Gastroesophageal sphincter (tissue), 3 donors: ENCODE data around the gene PSME2.

Experiments used
- EP300 ChIP-seq: sonication (generic); formaldehyde crosslinking; IDR thresholded peaks from one replicate; pipeline ENCODE4 v1.6.1; 2017; ENCODE audit warnings: antibody characterized with exemption, mild to moderate bottlenecking
- POLR2AphosphoS5 ChIP-seq: sonication (generic); formaldehyde crosslinking; IDR thresholded peaks from one replicate; pipeline ENCODE4 v1.6.1; 2017; ENCODE audit warnings: antibody characterized with exemption
- TF ChIP-seq, protein P1 (sequence below), 4 experiments: fragments of 200-600 bp in 2 of 4; fragments of 450-650 bp in 2 of 4; sonication (generic) in 1 of 4; IDR thresholded peaks; one replicate each; pipeline ENCODE4 v1.5.1; 2017 to 2019; ENCODE audit warnings: antibody characterized with exemption in 4 of 4, mild to moderate bottlenecking in 2 of 4, moderate library complexity in 2 of 4

DNA sequence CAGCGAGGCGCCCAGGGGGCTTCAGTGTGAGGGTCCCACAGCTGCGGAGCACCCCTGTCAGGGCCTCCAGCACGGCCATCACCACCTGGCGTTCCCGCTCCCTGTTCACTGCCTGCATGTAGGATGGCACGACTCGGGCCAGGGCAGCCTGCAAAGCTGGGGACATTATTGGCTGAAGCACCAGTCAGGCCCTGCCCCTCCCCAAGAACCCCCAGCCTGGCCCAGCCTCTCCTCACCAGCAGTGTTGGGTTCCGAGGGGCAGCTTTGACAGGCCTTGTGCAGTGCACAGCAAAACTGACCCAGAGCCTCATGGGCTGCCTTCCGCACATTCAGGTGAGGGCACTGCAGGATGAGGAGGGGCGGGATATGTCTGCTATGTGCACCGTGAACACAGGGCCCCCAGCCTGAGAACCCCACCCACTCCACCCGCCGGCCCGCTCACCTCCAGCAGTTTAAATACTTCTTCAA is 36.6 kb upstream of the PSME2 start:
- TF ChIP-seq, protein P1, sequence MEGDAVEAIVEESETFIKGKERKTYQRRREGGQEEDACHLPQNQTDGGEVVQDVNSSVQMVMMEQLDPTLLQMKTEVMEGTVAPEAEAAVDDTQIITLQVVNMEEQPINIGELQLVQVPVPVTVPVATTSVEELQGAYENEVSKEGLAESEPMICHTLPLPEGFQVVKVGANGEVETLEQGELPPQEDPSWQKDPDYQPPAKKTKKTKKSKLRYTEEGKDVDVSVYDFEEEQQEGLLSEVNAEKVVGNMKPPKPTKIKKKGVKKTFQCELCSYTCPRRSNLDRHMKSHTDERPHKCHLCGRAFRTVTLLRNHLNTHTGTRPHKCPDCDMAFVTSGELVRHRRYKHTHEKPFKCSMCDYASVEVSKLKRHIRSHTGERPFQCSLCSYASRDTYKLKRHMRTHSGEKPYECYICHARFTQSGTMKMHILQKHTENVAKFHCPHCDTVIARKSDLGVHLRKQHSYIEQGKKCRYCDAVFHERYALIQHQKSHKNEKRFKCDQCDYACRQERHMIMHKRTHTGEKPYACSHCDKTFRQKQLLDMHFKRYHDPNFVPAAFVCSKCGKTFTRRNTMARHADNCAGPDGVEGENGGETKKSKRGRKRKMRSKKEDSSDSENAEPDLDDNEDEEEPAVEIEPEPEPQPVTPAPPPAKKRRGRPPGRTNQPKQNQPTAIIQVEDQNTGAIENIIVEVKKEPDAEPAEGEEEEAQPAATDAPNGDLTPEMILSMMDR (IDR thresholded peaks at IDR 0.05), result no peak
- no peak for TF ChIP-seq POLR2AphosphoS5
- no peak for TF ChIP-seq EP300
